SU-DHL-6 (cell line): ENCODE measurements around the gene PPP4R3A.

Experiments
- H2AFZ ChIP-seq: fragments of 200-600 bp; sonication (generic); 2 replicates; pipeline ENCODE4 v1.6.1; 2014; ENCODE audit warnings: low read depth, mild to moderate bottlenecking, moderate library complexity, mixed read lengths, antibody characterized with exemption, low read length; ENCODE audit not compliant: severe bottlenecking
- H3F3A ChIP-seq: fragments of 200-600 bp; shearing (Covaris generic); 2 replicates; pipeline ENCODE4 v1.6.0; 2016; ENCODE audit warnings: antibody characterized with exemption, mild to moderate bottlenecking; ENCODE audit not compliant: insufficient read depth
- H3K27ac ChIP-seq: fragments of 200-600 bp; sonication (generic); 2 replicates; pipeline ENCODE4 v1.5.1; 2016; ENCODE audit warnings: low read depth, mild to moderate bottlenecking, low read length, moderate library complexity, mixed read lengths
- H3K27me3 ChIP-seq: fragments of 200-600 bp; sonication (generic), shearing (Covaris generic); 2 replicates; pipeline ENCODE4 v1.6.0; 2014; ENCODE audit warnings: mild to moderate bottlenecking, low read length
- H3K36me3 ChIP-seq: fragments of 200-600 bp; sonication (generic); 2 replicates; pipeline ENCODE4 v1.6.1; 2014; ENCODE audit warnings: mild to moderate bottlenecking, low read length, mixed read lengths
- H3K4me2 ChIP-seq: fragments of 300-600, 200-600 bp; shearing (Covaris generic), sonication (generic); 2 replicates; pipeline ENCODE4 v1.6.0; 2014; ENCODE audit warnings: low read length, low read depth, mild to moderate bottlenecking; ENCODE audit not compliant: poor library complexity, severe bottlenecking
- H3K4me3 ChIP-seq: fragments of 200-600 bp; sonication (generic); 2 replicates; pipeline ENCODE4 v1.5.1; 2014; ENCODE audit warnings: antibody characterized with exemption, low read length, mild to moderate bottlenecking, mixed read lengths; ENCODE audit not compliant: insufficient read depth, poor library complexity, severe bottlenecking
- H3K79me2 ChIP-seq: fragments of 200-600 bp; sonication (generic); 2 replicates; pipeline ENCODE4 v1.6.1; 2014; ENCODE audit warnings: mild to moderate bottlenecking, low read length, moderate library complexity; ENCODE audit not compliant: insufficient read depth
- H3K9ac ChIP-seq: fragments of 200-600 bp; sonication (generic); 2 replicates; pipeline ENCODE4 v1.7.0; 2014; ENCODE audit warnings: mild to moderate bottlenecking, low read length
- H3K9me2 ChIP-seq: fragments of 200-600 bp; sonication (generic); replicated peaks from 2 replicates; pipeline ENCODE4 v1.6.1; 2014; ENCODE audit warnings: low read length; ENCODE audit not compliant: insufficient read depth
- H3K9me3 ChIP-seq: fragments of 200-600 bp; sonication (generic); 2 replicates; pipeline ENCODE4 v1.6.1; 2014; ENCODE audit warnings: low read length, mixed read lengths; ENCODE audit not compliant: insufficient read depth
- H4K20me1 ChIP-seq: fragments of 200-600 bp; sonication (generic); 2 replicates; pipeline ENCODE4 v1.6.1; 2014; ENCODE audit warnings: low read depth, mild to moderate bottlenecking, antibody characterized with exemption, low read length, moderate library complexity, mixed read lengths
- EZH2phosphoT487 ChIP-seq: fragments of 200-600 bp; sonication (generic), shearing (Covaris generic); conservative IDR thresholded peaks from 2 replicates; pipeline ENCODE4 v1.6.1; 2018; ENCODE audit warnings: mild to moderate bottlenecking, antibody characterized with exemption, low read length, moderate library complexity, mixed read lengths
- TF ChIP-seq, protein P1 (sequence below): fragments of 200-600 bp; sonication (generic); IDR thresholded peaks from one replicate; pipeline ENCODE4 v1.5.1; 2017; ENCODE audit warnings: antibody characterized with exemption, mild to moderate bottlenecking, low read length, moderate library complexity; ENCODE audit not compliant: insufficient read depth, poor library complexity, severe bottlenecking

The PPP4R3A gene

DNA sequence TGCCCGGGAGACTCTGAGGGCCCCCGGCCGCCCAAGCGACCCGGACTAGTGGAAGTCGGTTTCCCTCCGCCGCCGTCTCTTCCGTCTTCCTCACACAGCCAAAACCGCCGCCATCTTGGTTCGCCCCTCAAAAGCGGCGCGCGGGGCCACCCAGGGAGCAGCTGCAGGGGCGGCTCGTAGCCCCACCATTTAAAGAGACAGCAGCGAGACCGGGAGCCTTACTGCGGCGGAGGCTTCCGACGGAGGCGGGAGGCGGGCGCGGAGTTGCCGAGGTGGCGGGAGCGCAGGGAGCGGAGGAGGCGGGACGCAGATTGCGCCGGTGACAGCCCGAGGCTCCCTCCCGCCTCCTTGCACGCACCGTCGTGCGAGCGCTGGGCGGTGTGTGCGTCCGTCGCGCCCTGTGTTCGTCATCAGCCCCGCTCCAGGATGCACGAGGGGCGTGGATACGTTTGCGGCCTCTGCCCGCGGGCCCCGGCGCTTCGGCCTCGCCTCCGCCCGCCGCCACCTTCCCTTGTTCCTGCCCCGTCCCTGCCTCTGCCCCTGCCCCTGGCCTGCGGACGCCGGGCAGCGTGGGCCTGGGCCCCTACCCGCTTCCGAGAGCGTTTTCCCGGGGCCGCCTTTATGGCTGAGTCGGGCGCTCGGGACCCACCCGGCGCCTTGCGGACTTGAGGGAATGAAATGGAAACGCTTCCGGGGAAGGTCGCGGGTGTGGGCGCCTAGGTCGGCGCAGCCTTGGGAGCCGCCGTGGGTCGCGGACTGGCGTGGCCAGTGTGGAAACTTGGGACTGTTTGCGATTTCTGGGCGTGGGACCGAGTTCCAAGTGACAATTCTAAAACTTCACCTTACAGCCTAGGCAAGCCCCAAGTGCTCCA lies at the start of gene PPP4R3A:
TSS of gene PPP4R3A (minus strand) at position 140 of the 872 bp plus-strand sequence. CDS start 663 bp downstream, outside the sequence.
- H3F3A ChIP-seq: no peaks in the 10 kb centered on the region
- TF ChIP-seq, protein P1, sequence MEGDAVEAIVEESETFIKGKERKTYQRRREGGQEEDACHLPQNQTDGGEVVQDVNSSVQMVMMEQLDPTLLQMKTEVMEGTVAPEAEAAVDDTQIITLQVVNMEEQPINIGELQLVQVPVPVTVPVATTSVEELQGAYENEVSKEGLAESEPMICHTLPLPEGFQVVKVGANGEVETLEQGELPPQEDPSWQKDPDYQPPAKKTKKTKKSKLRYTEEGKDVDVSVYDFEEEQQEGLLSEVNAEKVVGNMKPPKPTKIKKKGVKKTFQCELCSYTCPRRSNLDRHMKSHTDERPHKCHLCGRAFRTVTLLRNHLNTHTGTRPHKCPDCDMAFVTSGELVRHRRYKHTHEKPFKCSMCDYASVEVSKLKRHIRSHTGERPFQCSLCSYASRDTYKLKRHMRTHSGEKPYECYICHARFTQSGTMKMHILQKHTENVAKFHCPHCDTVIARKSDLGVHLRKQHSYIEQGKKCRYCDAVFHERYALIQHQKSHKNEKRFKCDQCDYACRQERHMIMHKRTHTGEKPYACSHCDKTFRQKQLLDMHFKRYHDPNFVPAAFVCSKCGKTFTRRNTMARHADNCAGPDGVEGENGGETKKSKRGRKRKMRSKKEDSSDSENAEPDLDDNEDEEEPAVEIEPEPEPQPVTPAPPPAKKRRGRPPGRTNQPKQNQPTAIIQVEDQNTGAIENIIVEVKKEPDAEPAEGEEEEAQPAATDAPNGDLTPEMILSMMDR: no peak
- peaks cover 22% of the 10 kb centered on the region; the same call in 1 of the 2 replicates for H4K20me1 ChIP-seq
- H3K36me3 ChIP-seq: peaks cover 22% of the 10 kb centered on the region
- H2AFZ ChIP-seq: peak within 1 kb of the TSS; percentile 82
- peak within 1 kb of the TSS; percentile 88 for H3K9ac ChIP-seq
- peak within 1 kb of the TSS; percentile 72 for H3K4me3 ChIP-seq
- H3K9me3 ChIP-seq: no peaks in the 10 kb centered on the region
- H3K27me3 ChIP-seq: no peaks in the 10 kb centered on the region
- H3K9me2 ChIP-seq: no peaks in the 10 kb centered on the region
- peak within 1 kb of the TSS; percentile 97 for H3K4me2 ChIP-seq
- H3K27ac ChIP-seq: peak within 1 kb of the TSS; percentile 93
- peaks cover 44% of the 10 kb centered on the region for H3K79me2 ChIP-seq

DNA sequence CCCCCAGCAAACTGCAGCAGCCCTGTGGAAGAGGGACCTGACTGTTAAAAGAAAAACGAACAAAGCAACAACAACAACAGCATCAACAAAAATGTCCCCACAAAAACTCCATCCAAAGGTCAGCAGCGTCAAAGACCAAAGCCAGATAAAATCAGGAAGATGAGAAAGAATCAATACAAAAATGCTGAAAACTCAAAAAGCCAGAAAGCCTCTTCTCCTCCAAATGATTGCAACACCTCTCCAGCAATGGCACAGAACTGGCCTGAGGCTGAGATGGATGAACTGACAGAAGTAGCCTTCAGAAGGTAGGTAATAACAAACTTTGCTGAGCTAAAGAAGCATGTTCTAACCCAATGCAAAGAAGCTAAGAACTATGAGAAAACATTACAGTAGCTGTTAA lies 45.4 kb upstream of the PPP4R3A start:
- no peak overlapping the region for H3K4me3 ChIP-seq
- H3K79me2 ChIP-seq: no peaks in the 10 kb centered on the region
- H3K9ac ChIP-seq: no peak overlapping the region
- H3K27ac ChIP-seq: no peak overlapping the region
- H2AFZ ChIP-seq: no peak overlapping the region
- H3K27me3 ChIP-seq: no peaks in the 10 kb centered on the region
- no peaks in the 10 kb centered on the region for H4K20me1 ChIP-seq
- TF ChIP-seq, protein P1: no peak
- TF ChIP-seq EZH2phosphoT487: no peak
- no peaks in the 10 kb centered on the region for H3K9me2 ChIP-seq
- no peaks in the 10 kb centered on the region for H3K9me3 ChIP-seq
- no peaks in the 10 kb centered on the region for H3F3A ChIP-seq
- no peak overlapping the region for H3K4me2 ChIP-seq
- no peaks in the 10 kb centered on the region for H3K36me3 ChIP-seq

DNA sequence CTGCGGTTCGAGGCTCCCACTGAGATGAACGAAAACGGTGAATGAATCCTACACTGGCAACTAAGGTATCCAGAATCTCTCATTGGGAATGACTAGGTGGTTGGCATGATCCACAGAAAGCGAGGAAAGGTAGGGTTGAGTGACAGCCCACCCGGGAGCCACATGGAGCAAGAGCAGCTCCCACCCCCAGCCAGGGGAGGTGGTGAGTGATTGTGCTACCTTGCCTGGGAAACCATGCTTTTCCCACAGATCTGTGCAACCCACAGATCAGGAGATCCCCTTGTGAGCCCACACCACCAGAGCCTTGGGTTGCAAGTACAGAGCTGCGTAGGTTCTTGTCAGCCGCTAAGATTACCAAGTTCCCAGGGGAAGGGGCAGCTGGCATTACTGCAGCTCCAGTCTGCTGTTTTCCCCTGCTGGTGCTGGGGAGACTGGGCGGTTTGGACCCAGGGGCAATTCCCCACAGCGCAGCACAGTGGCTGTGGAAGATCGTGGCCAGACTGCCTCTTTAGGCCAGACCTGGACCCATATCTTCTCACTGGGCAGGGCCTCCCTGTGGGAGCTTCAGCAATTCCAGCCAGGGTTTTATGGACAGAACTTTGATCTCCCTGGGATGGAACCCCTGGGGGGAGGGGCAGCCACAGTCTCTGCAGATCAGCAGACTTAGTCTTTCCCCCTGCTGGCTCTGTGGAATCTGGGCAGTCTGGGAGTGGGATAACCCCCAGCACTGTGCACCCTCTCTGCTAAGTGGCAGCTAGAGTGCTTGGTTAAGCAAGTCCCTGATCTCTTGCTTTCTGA lies 44.6 kb upstream of the PPP4R3A start:
- no peak overlapping the region for H2AFZ ChIP-seq
- no peak overlapping the region for H3K27ac ChIP-seq
- no peaks in the 10 kb centered on the region for H3K9me2 ChIP-seq
- H3K4me2 ChIP-seq: no peak overlapping the region
- no peak overlapping the region for H3K4me3 ChIP-seq
- no peaks in the 10 kb centered on the region for H3K27me3 ChIP-seq
- H3K9me3 ChIP-seq: no peaks in the 10 kb centered on the region
- no peaks in the 10 kb centered on the region for H3K36me3 ChIP-seq
- no peak overlapping the region for H3K9ac ChIP-seq
- H3K79me2 ChIP-seq: no peaks in the 10 kb centered on the region
- no peaks in the 10 kb centered on the region for H3F3A ChIP-seq
- no peak for TF ChIP-seq EZH2phosphoT487
- TF ChIP-seq, protein P1: no peak
- no peaks in the 10 kb centered on the region for H4K20me1 ChIP-seq
